GM20000 (cell line): ENCODE data around the gene C6orf58.

ENCODE experiments used
- DNase-seq: peaks from one replicate; pipeline ENCODE4 v3.0.0; 2012; ENCODE audit warnings: low spot score
- TF ChIP-seq, protein P1 (sequence below): IDR thresholded peaks from 2 replicates; pipeline ENCODE4 v1.5.1; 2012; ENCODE audit warnings: mild to moderate bottlenecking, control low read depth; ENCODE audit errors: extremely low read depth, missing control alignments

C6orf58 gene

DNA sequence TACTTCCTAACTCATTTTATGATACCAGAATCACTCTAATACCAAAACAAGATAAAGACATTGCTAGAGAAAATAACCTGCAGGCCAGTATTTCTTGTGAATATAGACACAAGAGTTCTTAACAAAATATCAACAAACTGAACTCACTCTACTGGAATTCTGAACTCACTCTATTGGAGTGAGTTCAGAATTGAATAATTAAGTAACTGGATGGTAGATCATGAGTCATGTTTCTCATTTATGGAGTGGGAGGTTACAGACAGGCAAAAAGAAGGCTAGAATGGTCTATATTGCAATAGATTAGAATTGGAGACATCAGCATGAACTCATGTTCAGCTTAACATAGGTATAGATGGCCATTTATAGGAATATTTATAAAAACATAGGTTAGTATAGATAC lies 26.6 kb upstream of the C6orf58 start:
- no peak for DNase-seq
- TF ChIP-seq, protein P1, sequence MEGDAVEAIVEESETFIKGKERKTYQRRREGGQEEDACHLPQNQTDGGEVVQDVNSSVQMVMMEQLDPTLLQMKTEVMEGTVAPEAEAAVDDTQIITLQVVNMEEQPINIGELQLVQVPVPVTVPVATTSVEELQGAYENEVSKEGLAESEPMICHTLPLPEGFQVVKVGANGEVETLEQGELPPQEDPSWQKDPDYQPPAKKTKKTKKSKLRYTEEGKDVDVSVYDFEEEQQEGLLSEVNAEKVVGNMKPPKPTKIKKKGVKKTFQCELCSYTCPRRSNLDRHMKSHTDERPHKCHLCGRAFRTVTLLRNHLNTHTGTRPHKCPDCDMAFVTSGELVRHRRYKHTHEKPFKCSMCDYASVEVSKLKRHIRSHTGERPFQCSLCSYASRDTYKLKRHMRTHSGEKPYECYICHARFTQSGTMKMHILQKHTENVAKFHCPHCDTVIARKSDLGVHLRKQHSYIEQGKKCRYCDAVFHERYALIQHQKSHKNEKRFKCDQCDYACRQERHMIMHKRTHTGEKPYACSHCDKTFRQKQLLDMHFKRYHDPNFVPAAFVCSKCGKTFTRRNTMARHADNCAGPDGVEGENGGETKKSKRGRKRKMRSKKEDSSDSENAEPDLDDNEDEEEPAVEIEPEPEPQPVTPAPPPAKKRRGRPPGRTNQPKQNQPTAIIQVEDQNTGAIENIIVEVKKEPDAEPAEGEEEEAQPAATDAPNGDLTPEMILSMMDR: no peak

DNA sequence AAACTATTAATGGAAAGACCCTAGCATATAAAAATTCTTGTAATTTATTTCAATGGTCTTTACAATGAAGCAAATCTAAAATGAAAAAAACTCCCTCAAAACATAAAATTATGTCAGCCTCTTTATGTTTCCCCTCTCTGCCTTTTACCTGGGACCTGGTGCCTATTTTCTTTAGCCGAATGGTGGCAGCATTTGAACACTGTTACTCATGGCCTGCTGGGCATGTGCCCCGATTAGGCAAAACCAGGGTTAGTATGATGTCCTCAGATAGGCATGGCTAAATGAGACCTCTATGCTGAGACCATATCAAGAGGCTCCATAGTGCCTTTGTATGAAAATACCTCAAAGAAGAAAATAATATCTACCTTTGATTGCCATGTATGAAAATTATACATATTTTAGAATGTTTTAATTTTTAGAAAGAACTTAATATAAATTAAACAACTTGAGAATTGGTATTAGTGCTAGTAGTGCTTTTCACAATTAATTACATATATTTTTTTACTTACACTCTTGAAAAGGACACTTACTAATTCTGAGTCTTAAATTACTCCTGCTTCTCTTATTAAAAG lies 22.5 kb upstream of the C6orf58 start:
- peak; percentile 20 for DNase-seq
- TF ChIP-seq, protein P1: peak; percentile 5

DNA sequence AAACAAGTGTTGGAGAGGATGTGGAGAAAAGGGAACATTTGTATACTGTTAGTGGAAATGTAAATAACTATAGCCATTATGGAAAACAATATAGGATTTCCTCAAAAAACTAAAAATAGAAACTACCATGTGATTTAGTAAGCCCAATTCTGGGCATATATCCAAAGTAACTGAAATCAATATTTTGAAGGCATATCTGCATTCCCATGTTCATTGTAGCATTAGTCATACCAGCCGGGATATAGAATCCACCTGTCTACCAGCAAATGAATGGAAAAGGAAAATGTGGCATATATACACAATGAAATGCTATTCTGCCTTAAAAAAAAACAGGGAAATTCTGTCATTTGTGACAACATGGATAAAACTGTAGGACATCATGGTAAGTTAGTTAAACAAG lies 15.3 kb upstream of the C6orf58 start:
- no peak for DNase-seq
- TF ChIP-seq, protein P1: no peak

DNA sequence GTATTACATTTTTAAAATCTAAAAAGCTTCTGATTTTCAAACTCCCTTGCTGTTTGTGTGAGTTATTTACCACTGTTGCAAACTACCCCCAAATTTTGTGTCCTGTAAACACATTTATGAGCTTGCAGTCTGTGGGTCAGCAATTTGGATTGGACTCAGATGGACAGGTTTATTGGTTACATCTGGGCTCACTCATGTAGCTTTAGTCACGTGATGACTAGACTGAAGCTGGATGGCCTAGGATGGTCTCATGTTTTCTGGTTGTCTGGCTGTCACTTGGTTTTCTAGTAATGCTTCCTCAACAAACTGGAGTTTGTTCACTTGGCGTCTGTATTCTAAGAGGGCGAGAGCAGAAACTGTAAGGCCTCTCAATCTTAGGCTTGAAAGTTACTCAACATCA lies 12.2 kb upstream of the C6orf58 start:
- no peak for DNase-seq
- TF ChIP-seq, protein P1: no peak

DNA sequence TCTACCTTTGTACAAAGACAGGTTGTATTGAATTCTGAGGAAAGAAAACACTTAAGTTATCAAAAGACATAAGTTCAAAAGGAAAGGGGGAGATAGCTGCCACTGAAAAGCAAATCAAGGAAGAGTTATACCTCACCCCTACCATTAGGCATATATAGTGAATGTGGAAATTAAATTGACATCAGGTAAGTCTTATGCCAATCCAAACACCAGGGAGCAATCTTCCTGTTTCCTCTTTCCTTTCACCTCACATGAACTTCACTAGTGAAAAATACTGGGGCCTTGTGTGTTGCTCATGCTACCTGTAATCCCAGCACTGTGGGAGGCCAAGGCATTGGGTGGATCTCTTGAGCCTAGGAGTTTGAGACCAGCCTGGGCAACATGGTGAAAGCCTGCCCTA lies 10.9 kb upstream of the C6orf58 start:
- no peak for DNase-seq
- TF ChIP-seq, protein P1: no peak

DNA sequence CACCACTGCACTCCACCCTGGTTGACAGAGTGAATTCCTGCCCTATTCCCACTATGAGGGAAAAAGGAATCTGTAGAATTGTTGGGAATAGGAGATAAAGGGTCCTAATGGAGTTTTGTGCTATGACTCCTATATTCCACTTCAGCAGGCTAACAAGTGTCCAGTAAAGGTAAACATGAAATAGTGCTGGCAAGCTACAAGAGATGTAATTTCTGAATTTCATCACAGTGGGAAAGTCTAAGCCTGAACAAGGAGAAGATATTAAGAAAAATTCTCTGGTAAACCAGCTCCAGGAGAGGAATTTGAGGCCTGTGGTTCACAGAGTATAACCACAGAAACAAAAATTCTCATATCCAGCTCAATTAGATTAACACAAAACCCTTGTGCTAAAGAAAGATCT lies 10.3 kb upstream of the C6orf58 start:
- TF ChIP-seq, protein P1: no peak
- no peak for DNase-seq

DNA sequence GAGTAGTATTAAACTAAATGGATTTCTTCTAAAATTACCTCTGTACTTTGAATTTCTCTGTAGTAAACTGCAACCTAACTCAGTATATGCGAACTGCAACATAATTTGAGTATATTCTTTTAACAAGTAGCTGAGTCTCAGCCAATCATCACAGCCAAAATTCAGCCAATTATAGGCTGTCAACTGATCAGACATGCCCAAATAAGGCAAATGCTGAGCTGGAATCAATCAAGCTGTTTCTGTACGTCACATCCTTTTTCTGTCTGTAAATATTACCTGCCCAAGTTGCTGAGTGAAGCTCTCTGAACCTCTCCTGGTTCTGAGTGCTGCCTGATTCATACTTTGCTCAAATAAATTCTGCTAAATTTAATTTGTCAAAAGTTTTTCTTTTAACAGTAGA lies 9.5 kb upstream of the C6orf58 start:
- no peak for DNase-seq
- TF ChIP-seq, protein P1: no peak
